ENCODE results near the gene C6orf89. TPM values are rescaled to one million over a fixed set of nuclear protein-coding genes. Genes with fewer than 3 reads are reported as not detected.

Gene C6orf89, protein sequence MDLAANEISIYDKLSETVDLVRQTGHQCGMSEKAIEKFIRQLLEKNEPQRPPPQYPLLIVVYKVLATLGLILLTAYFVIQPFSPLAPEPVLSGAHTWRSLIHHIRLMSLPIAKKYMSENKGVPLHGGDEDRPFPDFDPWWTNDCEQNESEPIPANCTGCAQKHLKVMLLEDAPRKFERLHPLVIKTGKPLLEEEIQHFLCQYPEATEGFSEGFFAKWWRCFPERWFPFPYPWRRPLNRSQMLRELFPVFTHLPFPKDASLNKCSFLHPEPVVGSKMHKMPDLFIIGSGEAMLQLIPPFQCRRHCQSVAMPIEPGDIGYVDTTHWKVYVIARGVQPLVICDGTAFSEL
- total RNA-seq, result 40.6 and 44.5 TPM in 2 replicates

DNA sequence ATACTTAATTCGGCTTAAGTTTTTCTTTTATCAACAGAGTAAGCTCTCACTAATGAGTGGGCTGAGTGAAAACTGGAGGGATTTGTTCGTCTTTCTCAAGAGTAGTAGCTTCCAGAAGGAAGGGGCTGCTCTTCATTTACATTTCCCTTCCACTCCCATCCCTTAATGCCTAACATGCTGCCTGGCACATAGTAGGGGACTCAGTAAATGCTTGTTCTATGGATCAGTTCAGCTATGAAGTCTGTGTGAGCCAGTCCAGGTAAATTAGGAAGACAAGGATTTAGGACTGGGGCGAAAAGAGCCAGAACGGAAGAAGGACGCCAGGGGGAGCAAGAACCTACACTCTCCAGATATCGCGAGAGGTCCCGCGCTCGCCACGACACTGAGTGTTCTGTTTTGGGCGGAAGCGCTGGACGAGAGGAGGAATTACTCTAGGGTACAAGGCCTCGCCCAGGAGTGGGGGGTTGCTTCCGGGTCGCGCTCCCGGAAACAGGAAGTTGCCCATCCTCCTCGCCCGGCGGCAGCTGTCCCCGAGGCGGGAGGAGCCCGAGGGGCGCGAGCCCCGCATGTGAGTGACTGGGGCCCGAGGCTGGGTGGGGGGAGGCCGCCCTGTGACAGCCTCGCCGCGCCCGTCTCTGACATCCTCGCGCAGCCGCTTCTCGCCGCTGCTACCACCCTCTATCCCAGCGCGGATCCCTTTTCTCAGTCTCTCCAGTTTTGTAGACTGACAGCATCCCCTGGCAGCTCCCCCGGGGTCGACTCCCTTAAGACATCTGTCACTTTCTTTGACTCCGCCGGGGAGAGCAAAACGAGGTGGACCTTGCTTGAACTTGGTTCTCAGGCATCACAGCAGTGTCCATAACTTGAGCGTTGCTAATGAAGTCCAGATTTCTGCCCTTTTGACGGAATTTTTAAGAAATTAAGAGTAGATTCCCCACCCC is at the start of gene C6orf89:
Gene C6orf89, plus strand, starts transcription at position 492 of the 941 bp plus-strand sequence. CDS start 13,493 bp downstream, outside the sequence.

DNA sequence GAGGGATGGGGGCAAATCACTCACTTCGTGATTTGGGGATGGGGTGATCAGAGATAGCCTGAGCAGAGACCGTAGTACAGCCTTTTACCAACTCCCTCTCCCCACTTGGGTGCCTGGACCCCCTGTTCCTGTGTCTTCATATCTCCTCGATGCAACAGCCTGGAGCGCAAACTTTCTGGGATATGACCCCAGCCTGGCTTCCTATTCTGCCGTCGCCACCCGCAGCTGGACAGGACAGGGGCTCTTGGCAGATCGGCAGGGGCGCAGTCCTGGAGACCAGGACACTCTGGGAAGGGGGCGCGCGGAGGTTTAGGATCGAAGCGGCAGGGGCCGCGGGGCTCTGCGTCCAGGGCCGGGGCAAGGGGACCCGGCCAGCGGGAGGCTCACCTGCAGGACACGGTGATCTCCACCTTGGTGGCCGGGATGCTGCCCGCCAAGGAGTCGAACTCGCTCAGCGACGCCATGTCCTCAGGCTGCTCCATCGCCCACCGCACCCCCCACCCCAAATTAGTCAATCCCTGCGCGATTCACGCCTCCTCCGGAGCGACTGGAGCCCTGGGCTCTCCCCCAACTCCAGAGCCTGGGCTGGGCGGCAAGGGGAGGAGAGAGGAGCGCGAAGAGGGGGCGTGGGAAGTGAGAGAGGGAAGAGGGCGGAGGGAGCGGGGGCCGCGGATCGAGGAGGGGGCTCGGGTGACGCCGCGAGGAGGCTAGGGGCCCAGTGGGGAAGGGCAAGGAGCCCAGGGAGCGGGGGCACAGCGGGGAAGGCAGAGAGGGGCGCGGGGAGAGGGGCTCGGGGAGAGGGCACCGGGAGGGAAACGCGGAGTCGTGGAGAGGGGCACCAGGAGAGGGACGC is 46.6 kb upstream of the C6orf89 start, which contains the start of gene CPNE5:
Gene CPNE5, minus strand, starts transcription at position 549 of the 853 bp plus-strand sequence. Its CDS starts 67 bp downstream, at position 482.

DNA sequence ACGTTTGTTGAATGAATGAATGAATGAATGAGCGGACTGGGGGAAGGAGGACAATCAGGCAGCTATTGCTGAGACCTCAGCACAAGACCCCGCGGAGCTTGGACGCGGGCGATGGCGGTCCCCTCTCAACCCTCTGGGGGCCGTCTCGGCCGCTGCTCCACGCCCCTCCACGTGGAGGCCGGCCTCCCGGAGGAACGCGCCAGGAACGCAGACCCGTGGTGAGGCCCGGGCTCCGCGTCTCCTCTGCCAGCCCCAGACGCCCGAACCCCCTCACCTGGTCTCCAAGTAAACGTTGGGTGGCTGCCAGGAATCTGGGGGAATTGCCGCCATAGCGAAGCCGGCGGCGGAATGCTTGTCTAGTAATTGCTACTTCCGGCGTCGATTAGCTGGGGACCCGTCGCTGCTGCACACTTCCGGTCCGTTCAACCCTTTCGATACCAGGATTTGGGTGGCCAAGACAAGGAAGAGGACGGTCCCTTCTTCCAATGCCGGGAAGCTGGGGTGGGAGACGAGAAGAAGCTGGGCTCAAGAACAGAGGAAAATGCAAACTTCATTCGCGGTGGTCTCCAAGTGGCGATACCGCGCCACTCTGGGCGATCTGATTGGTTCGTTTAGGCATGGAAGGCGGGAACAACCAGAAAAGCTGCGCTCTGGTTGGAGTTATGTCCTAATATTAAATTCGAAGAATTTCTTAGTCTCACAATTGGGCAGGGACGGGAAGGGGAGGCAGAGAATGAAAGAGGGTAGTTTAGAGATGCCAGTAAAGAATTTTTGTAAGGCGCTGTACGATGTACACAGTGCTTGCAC is 11.1 kb upstream of the C6orf89 start, which contains the start of gene PPIL1:
Gene PPIL1, minus strand, starts transcription at position 361 of the 807 bp plus-strand sequence. Its CDS starts 31 bp downstream, at position 330.

DNA sequence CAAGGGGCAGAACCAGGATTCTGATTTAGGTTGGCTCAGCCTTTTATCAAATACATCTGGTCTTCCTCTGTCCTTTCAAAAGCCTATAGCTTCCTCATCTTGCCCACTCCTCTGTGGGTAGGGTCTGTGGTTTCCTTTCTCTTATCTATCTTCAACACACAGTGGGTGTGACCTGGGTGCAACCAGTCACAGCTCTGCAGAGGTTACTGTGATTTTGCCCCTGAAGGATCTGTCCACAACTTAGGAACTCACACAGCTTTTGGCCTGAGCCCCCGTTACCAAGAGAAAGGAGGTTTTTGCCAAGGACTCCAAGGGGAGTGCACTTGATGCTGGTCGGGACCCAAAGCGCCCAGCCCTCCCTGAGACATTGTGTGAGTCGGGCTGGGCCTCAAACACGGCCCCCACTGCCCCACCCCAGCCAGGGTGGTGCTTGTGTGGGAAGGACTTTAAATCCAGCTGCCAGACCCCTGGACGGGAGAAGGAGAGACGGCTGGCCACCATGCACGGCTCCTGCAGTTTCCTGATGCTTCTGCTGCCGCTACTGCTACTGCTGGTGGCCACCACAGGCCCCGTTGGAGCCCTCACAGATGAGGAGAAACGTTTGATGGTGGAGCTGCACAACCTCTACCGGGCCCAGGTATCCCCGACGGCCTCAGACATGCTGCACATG is 68.6 kb downstream of the C6orf89 start, which contains the start of gene PI16:
Gene PI16, plus strand, starts transcription at position 477 of the 670 bp plus-strand sequence. Its CDS starts 23 bp downstream, at position 500.

Other genes with a start within 250 kb of the C6orf89 start
- 230 and 557 TPM in 2 replicates for gene CDKN1A, start 207.2 kb upstream of the C6orf89 start, total RNA-seq
- under 0.01 TPM in 2 replicates for gene RAB44, start 188.1 kb upstream of the C6orf89 start, total RNA-seq
- gene CPNE5, start 46.5 kb upstream of the C6orf89 start, total RNA-seq, result under 0.01 TPM in 1 of 2 replicates, not detected in the other
- 23.4 and 55.8 TPM in 2 replicates for gene PPIL1, start 11.1 kb upstream of the C6orf89 start, total RNA-seq
- gene PI16, start 68.8 kb downstream of the C6orf89 start, total RNA-seq, result 0.28 and 0.38 TPM in 2 replicates
- 300 and 305 TPM in 2 replicates for gene MTCH1, start 100.2 kb downstream of the C6orf89 start, total RNA-seq
- not detected in 2 replicates for gene FGD2, start 119.7 kb downstream of the C6orf89 start, total RNA-seq

Data from regular cardiac myocyte (primary cell).